GM12878 (cell line): ENCODE data around the gene EXOC4.

Experiments
- CTCF ChIP-seq, 3 experiments: IDR thresholded peaks in 2 of 3; conservative IDR thresholded peaks in 1 of 3; 2 replicates each; pipeline ENCODE4 v1.5.1; 2011; ENCODE audit warnings: low read depth in 3 of 3, low read length in 3 of 3, mild to moderate bottlenecking in 3 of 3, control low read depth in 2 of 3, moderate library complexity in 2 of 3, inconsistent platforms in 1 of 3, mixed read lengths in 1 of 3; ENCODE audit not compliant: control insufficient read depth in 2 of 3, insufficient read depth in 1 of 3; ENCODE audit errors: extremely low read depth in 1 of 3
- EZH2 ChIP-seq: IDR thresholded peaks from 2 replicates; pipeline ENCODE4 v1.6.1; 2012; ENCODE audit warnings: low read depth, mild to moderate bottlenecking, control low read depth, inconsistent platforms, low read length, borderline replicate concordance; ENCODE audit not compliant: control insufficient read depth
- LARP7 ChIP-seq: fragments of 450-650 bp; IDR thresholded peaks from 2 replicates; pipeline ENCODE4 v1.6.1; 2017; ENCODE audit warnings: mild to moderate bottlenecking
- POLR2A ChIP-seq: IDR thresholded peaks from 2 replicates; pipeline ENCODE4 v1.6.1; 2011; ENCODE audit warnings: low read depth, mild to moderate bottlenecking, low read length
- POLR2AphosphoS5 ChIP-seq: IDR thresholded peaks from 2 replicates; pipeline ENCODE4 v1.6.1; 2011; ENCODE audit warnings: mild to moderate bottlenecking, low read length, inconsistent platforms
- TBL1XR1 ChIP-seq: IDR thresholded peaks from 2 replicates; pipeline ENCODE4 v1.6.1; 2012; ENCODE audit warnings: low read depth, low read length, improper control_type of control experiment
- ZNF384 ChIP-seq: IDR thresholded peaks from 2 replicates; pipeline ENCODE4 v1.6.1; 2012; ENCODE audit warnings: low read depth, mild to moderate bottlenecking, low read length, improper control_type of control experiment, borderline replicate concordance

- TF ChIP-seq POLR2AphosphoS5, result no peak
- TF ChIP-seq EZH2, result no peak
- no peak for TF ChIP-seq POLR2A
- no peak for TF ChIP-seq LARP7
- TF ChIP-seq TBL1XR1, result no peak
- TF ChIP-seq CTCF (IDR thresholded peaks at IDR 0.05 in 2 of 3, conservative IDR thresholded peaks at IDR 0.05 in 1 of 3; ENCODE audit: control insufficient read depth in 2 of 3, extremely low read depth in 1 of 3, insufficient read depth in 1 of 3, low read depth in 3 of 3, low read length in 3 of 3), result no peak
- TF ChIP-seq ZNF384, result no peak
These were observed 228.0 kb downstream of the EXOC4 start for GRCh38 chr7:133480868-133481267.
